C4-2B (cell line): ENCODE results near the gene TTLL13.
"Not testable (repeated sequence)": the region's sequence is repeated elsewhere in the genome, so short reads cannot be mapped to it uniquely, and the experiment has no call there.

Experiments used
- ZFX ChIP-seq: fragments of 450-650 bp; IDR thresholded peaks from 2 replicates; pipeline ENCODE4 v1.6.1; 2017
- TF ChIP-seq, protein P1 (sequence below): fragments of 450-650 bp; conservative IDR thresholded peaks from 2 replicates; pipeline ENCODE4 v1.5.1; 2017; ENCODE audit warnings: mild to moderate bottlenecking

DNA sequence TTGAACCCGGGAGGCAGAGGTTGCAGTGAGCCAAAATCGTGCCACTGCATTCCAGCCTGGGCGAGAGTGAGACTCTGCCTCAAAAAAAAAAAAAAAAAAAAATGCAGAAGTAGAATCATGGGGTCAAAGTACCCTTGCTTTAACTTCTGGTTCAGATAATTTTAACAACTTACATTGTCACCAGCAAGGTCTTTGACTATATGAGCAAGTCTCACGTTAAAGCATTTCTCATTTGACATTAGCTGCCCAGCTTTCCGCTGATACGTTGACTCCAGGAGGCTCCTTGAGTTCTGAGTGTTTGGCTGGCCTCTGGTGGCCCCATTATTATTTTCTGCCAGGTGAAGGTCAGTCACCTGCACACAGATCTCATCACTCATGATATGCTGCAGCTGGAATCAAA, 32.3 kb downstream of the TTLL13 start:
- TF ChIP-seq, protein P1, sequence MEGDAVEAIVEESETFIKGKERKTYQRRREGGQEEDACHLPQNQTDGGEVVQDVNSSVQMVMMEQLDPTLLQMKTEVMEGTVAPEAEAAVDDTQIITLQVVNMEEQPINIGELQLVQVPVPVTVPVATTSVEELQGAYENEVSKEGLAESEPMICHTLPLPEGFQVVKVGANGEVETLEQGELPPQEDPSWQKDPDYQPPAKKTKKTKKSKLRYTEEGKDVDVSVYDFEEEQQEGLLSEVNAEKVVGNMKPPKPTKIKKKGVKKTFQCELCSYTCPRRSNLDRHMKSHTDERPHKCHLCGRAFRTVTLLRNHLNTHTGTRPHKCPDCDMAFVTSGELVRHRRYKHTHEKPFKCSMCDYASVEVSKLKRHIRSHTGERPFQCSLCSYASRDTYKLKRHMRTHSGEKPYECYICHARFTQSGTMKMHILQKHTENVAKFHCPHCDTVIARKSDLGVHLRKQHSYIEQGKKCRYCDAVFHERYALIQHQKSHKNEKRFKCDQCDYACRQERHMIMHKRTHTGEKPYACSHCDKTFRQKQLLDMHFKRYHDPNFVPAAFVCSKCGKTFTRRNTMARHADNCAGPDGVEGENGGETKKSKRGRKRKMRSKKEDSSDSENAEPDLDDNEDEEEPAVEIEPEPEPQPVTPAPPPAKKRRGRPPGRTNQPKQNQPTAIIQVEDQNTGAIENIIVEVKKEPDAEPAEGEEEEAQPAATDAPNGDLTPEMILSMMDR: not testable (repeated sequence)
- TF ChIP-seq ZFX: not testable (repeated sequence)
